Hair follicle dermal papilla cell (primary cell): ENCODE results near the gene LRSAM1. TPM values are rescaled to one million over a fixed set of nuclear protein-coding genes. Genes with fewer than 3 reads are reported as not detected.
A peak's percentile ranks its signal among the peaks of the same experiment; 100 is the strongest.

ENCODE experiments used
- small RNA-seq: library from RNA; depleted of rRNA; stranded (forward); fragments of <200 nt; gene quantifications from one replicate; pipeline ENCODE3, GENCODE V24; 2012
- total RNA-seq: library from RNA; depleted of rRNA; stranded (reverse); fragments of >200 nt; gene quantifications from 2 replicates; pipeline ENCODE4 v1.2.3, GENCODE V29; 2012

Gene LRSAM1
- total RNA-seq: 18.5 and 20.0 TPM in 2 replicates

DNA sequence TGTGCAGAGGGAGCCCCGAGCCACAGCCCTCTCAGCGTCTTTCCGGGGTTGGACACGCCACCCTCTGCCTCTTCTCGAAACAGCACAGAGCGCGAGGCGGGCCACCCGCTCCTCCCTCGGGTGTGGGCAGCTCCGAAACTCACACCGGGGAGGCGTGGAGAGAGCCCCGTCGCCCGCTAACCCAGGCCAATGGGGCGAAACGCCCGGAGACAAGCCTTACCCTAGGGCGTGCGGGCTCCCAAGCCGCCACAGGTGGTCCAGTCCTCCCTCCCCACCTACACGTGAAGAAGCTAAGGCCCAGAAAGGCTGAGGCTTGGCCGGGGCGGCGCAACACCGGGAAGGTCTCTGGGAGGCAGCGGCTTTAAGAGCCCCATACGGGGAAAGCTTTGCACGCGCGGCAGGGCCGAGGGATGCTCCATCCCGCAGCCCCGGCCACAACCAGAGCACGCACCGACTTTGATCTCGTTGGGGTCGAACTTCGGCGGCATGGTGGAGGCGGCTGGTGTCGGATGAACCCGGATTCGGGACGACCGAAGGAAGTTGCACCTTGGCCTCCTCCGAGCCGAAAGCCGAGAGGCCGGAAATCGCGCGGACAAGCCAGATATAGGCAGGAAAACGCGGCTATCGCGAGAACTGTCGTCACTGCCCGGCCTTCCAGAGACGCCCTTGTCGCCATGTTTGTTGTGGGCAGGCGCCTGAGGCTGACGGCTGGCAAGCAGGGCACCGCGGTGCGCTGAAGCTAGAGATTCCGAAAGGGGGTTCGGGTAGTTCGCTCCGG is at the start of gene LRSAM1, which contains the start of gene RPL12:
Gene LRSAM1 (plus strand): TSS at position 681 of the 778 bp plus-strand sequence. CDS start 3,018 bp downstream, outside the sequence.
Gene RPL12 (minus strand): TSS at position 577 of the 778 bp plus-strand sequence. CDS start 89 bp downstream, at position 488.

DNA sequence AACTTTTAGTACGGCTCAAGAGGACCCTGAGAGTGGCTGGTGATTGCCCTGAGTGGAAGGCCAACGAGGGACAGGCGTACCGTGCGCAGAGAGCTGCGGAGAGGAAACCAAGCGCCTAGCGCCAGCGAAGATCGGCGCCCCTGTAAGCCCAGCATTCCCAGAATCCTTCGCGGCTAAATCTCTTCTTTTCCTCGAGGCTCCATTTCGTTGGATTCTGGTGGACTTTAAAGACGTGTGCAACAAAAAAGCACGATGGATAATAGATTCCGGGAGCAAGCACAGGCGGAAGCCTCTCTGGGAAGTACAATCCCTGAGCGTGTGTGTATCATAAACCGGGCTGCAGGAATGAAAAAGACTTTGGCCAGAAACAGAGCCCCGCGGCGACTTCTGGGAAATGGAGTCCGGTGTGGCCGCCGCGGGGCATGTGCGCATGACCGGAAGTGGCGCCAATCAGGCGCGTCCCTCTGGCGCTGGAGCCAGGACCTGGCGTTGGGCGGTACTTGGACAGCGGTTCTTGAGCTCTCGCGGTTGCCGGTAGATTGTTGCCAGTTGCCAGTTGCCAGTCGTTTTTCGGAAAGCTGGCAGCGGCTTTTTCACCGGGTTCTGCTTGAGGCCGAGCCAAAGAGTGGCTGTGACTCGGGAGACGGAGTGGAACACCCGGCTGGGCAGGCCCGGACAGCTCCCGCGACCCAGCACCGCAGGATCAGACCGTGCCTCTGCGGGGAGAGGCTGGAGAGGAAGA is 27.2 kb upstream of the LRSAM1 start, which contains the start of gene ZNF79:
Gene ZNF79 (plus strand): TSS at position 449 of the 742 bp plus-strand sequence. CDS start 406 bp downstream, outside the sequence.

Small RNAs within 50 kb of the gene (small RNA-seq; reads per million reads assigned to genes)
- not detected for gene RF00019
- 273 reads per million, percentile 99 among the genes with 10 or more reads in this experiment for gene SNORA65

Other genes starting within 250 kb of the LRSAM1 start
- gene GARNL3, start 186.7 kb upstream of the LRSAM1 start, total RNA-seq: 2.9 and 7.3 TPM in 2 replicates
- gene SLC2A8, start 54.3 kb upstream of the LRSAM1 start, total RNA-seq: 6.0 and 7.2 TPM in 2 replicates
- 12.5 and 13.2 TPM in 2 replicates for gene ZNF79, start 27.1 kb upstream of the LRSAM1 start, total RNA-seq
- 1,038 and 1,197 TPM in 2 replicates for gene RPL12, start 104 bp upstream of the LRSAM1 start, total RNA-seq
- gene STXBP1, start 160.8 kb downstream of the LRSAM1 start, total RNA-seq: 29.2 and 42.9 TPM in 2 replicates